SK-N-SH (cell line): Measurements from ENCODE around the gene TMEM89. TPM values are rescaled to one million over a fixed set of nuclear protein-coding genes. Genes with fewer than 3 reads are reported as not detected.

Experiments used
- CTCF ChIA-PET: fragments of 300-600, 350-600 bp; formaldehyde crosslinking; extraction: SDS; loops from one replicate; lab custom pipeline; 2021; lab: Yijun Ruan, JAX
- POLR2A ChIA-PET: fragments of 350-600 bp; sonication (Branson Sonifier 250); formaldehyde crosslinking; extraction: SDS; loops from one replicate; lab custom pipeline; 2020; ENCODE audit warnings: antibody characterized with exemption, inconsistent platforms; lab: Yijun Ruan, JAX
- DNase-seq: peaks from one replicate; pipeline ENCODE4 v3.0.0; 2012
- H2AFZ ChIP-seq: fragments of 200-600 bp; sonication (generic); 2 replicates; pipeline ENCODE4 v1.8.1; 2016; ENCODE audit warnings: antibody characterized with exemption, mild to moderate bottlenecking, low read depth
- H3F3A ChIP-seq: fragments of 200-600 bp; sonication (generic); replicated peaks from 2 replicates; pipeline ENCODE3; 2016; ENCODE audit warnings: antibody characterized with exemption, mild to moderate bottlenecking; ENCODE audit not compliant: insufficient read depth
- H3K27ac ChIP-seq, 2 experiments: fragments of 200-500 bp in 1 of 2; fragments of 200-600 bp in 1 of 2; sonication (Bioruptor generic) in 1 of 2; sonication (generic), shearing (Covaris generic) in 1 of 2; 2 replicates each; pipeline versions ENCODE4 v1.5.1 to v1.6.1; 2014 to 2016; ENCODE audit warnings: low read depth in 2 of 2, inconsistent platforms in 1 of 2, low read length in 1 of 2, mild to moderate bottlenecking in 1 of 2, mixed read lengths in 1 of 2
- H3K27me3 ChIP-seq: fragments of 200-600 bp; sonication (generic), shearing (Covaris generic); 2 replicates; pipeline ENCODE4 v1.6.1; 2016; ENCODE audit warnings: mixed run types; ENCODE audit not compliant: insufficient read depth
- H3K36me3 ChIP-seq, 2 experiments: fragments of 200-500 bp in 1 of 2; fragments of 200-600 bp in 1 of 2; sonication (Bioruptor generic) in 1 of 2; sonication (generic) in 1 of 2; replicated peaks in 1 of 2; 2 replicates each; pipeline versions ENCODE3 to v1.5.1; 2014 to 2016; ENCODE audit warnings: low read length in 1 of 2, mild to moderate bottlenecking in 1 of 2; ENCODE audit not compliant: insufficient read depth in 2 of 2, control insufficient read depth in 1 of 2
- H3K4me1 ChIP-seq, 2 experiments: fragments of 200-500 bp in 1 of 2; fragments of 200-600 bp in 1 of 2; sonication (Bioruptor generic) in 1 of 2; sonication (generic), shearing (Covaris generic) in 1 of 2; 2 replicates each; pipeline versions ENCODE4 v1.5.1 to v1.6.1; 2014 to 2016; ENCODE audit warnings: low read depth in 1 of 2, low read length in 1 of 2, mixed run types in 1 of 2; ENCODE audit not compliant: insufficient read depth in 2 of 2, control insufficient read depth in 1 of 2
- H3K4me2 ChIP-seq: fragments of 200-600 bp; sonication (generic), shearing (Covaris generic); 2 replicates; pipeline ENCODE4 v1.6.1; 2017; ENCODE audit warnings: mixed run types
- H3K4me3 ChIP-seq, 2 experiments: fragments of 200-500 bp in 1 of 2; fragments of 200-600 bp in 1 of 2; sonication (Bioruptor generic) in 1 of 2; sonication (generic), shearing (Covaris generic) in 1 of 2; 2 replicates each; pipeline versions ENCODE4 v1.5.1 to v1.8.1; 2014 to 2016; ENCODE audit warnings: low read depth in 2 of 2, inconsistent platforms in 1 of 2, low read length in 1 of 2, mild to moderate bottlenecking in 1 of 2, mixed read lengths in 1 of 2, moderate library complexity in 1 of 2
- H3K79me2 ChIP-seq: fragments of 200-600 bp; sonication (generic); 2 replicates; pipeline ENCODE4 v1.8.1; 2017; ENCODE audit warnings: mild to moderate bottlenecking; ENCODE audit not compliant: insufficient read depth
- H3K9ac ChIP-seq: fragments of 200-600 bp; sonication (generic); 2 replicates; pipeline ENCODE4 v1.6.1; 2017; ENCODE audit warnings: mixed run types
- H3K9me2 ChIP-seq: fragments of 200-600 bp; sonication (generic); 2 replicates; pipeline ENCODE4 v1.6.1; 2017; ENCODE audit warnings: mixed run types
- H3K9me3 ChIP-seq: fragments of 200-600 bp; sonication (generic); 2 replicates; pipeline ENCODE4 v1.6.1; 2017; ENCODE audit warnings: mixed run types, mild to moderate bottlenecking, moderate library complexity
- H4K20me1 ChIP-seq: fragments of 200-600 bp; sonication (generic); 2 replicates; pipeline ENCODE4 v1.6.1; 2017; ENCODE audit warnings: mild to moderate bottlenecking, mixed run types; ENCODE audit not compliant: insufficient read depth
- CTCF ChIP-seq: fragments of 200-600 bp; sonication (generic); IDR thresholded peaks from 2 replicates; pipeline ENCODE4 v1.6.1; 2017; ENCODE audit warnings: antibody characterized with exemption, mild to moderate bottlenecking, moderate library complexity
- EP300 ChIP-seq, 2 experiments: IDR thresholded peaks; 2 replicates each; pipeline versions ENCODE4 v1.4.0 to v1.6.1; 2012; ENCODE audit warnings: borderline replicate concordance in 1 of 2, low read depth in 1 of 2, low read length in 1 of 2
- EZH2phosphoT487 ChIP-seq: fragments of 200-600 bp; sonication (generic); IDR thresholded peaks from 2 replicates; pipeline ENCODE4 v1.6.1; 2017; ENCODE audit warnings: low read depth, mixed run types, mild to moderate bottlenecking, antibody characterized with exemption, moderate library complexity, borderline replicate concordance
- FOSL2 ChIP-seq: IDR thresholded peaks from 2 replicates; pipeline ENCODE4 v1.4.0; 2012; ENCODE audit warnings: low read depth, mild to moderate bottlenecking, moderate library complexity, borderline replicate concordance
- FOXM1 ChIP-seq: IDR thresholded peaks from 2 replicates; pipeline ENCODE4 v1.4.0; 2012; ENCODE audit warnings: low read depth, mild to moderate bottlenecking
- GABPA ChIP-seq: IDR thresholded peaks from 2 replicates; pipeline ENCODE4 v1.4.0; 2012; ENCODE audit warnings: low read depth, mild to moderate bottlenecking
- JUND ChIP-seq: IDR thresholded peaks from 2 replicates; pipeline ENCODE4 v1.4.0; 2012
- MXI1 ChIP-seq: IDR thresholded peaks from 2 replicates; pipeline ENCODE4 v1.6.1; 2012; ENCODE audit warnings: mild to moderate bottlenecking, low read depth, low read length, improper control_type of control experiment
- NFIC ChIP-seq: IDR thresholded peaks from 2 replicates; pipeline ENCODE4 v1.4.0; 2012; ENCODE audit warnings: borderline replicate concordance
- PBX3 ChIP-seq: IDR thresholded peaks from 2 replicates; pipeline ENCODE4; 2012
- POLR2AphosphoS5 ChIP-seq: IDR thresholded peaks from 2 replicates; pipeline ENCODE4 v1.6.1; 2012; ENCODE audit warnings: low read depth, low read length
- RAD21 ChIP-seq: IDR thresholded peaks from 2 replicates; pipeline ENCODE4 v1.6.1; 2012; ENCODE audit warnings: mild to moderate bottlenecking, low read length
- REST ChIP-seq: IDR thresholded peaks from 2 replicates; pipeline ENCODE4 v1.6.1; 2012; ENCODE audit warnings: mild to moderate bottlenecking, low read depth, low read length, moderate library complexity
- RFX5 ChIP-seq: IDR thresholded peaks from 2 replicates; pipeline ENCODE4 v1.6.1; 2012; ENCODE audit warnings: mild to moderate bottlenecking, improper control_type of control experiment, low read length
- RXRA ChIP-seq: IDR thresholded peaks from 2 replicates; pipeline ENCODE4 v1.4.0; 2012; ENCODE audit warnings: low read depth, mild to moderate bottlenecking, borderline replicate concordance
- TCF12 ChIP-seq: IDR thresholded peaks from 2 replicates; pipeline ENCODE4 v1.4.0; 2012
- ZBTB33 ChIP-seq: IDR thresholded peaks from 2 replicates; pipeline ENCODE4 v1.4.0; 2012; ENCODE audit warnings: low read depth, borderline replicate concordance
- WGBS: methylation state at CpG from one replicate; pipeline ENCODE4 v1.1.6; 2017; ENCODE audit warnings: low lambda C conversion rate; 5-methylcytosine and 5-hydroxymethylcytosine counted together
- polyA plus RNA-seq, 3 experiments: library from polyadenylated mRNA; depleted of rRNA; stranded (reverse); fragments of >200 nt; gene quantifications; 2 replicates each; pipeline ENCODE4 v1.2.3, GENCODE V29; 2012

TMEM89 gene
- polyA plus RNA-seq, 1 of the 3 experiments (the other 2 are of a cell fraction): not detected

GRCh38 chr3:48625600-48625999, 4.0 kb upstream of the TMEM89 start:
- Histone ChIP-seq H3K27ac (no peak overlapping the region), H3F3A (no peaks in the 10 kb centered on the region), H3K36me3 (peaks cover 3 to 26% of the 10 kb centered on the region in 2 experiments), H3K27me3 (no peaks in the 10 kb centered on the region), H3K9me2 (no peaks in the 10 kb centered on the region), H3K4me1 (no peaks in the 10 kb centered on the region)
- no peak for DNase-seq
- 92% methylated on average over 4 of the region's 6 CpGs for WGBS
- TF ChIP-seq FOSL2: no peak
- TF ChIP-seq MXI1: no peak
- TF ChIP-seq TCF12: no peak
- TF ChIP-seq REST: no peak
- TF ChIP-seq NFIC: no peak
- TF ChIP-seq CTCF: no peak
- TF ChIP-seq EP300 (IDR thresholded peaks at IDR 0.05; ENCODE audit: borderline replicate concordance in 1 of 2, low read depth in 1 of 2, low read length in 1 of 2): no peak
- TF ChIP-seq JUND: no peak
- no peak for TF ChIP-seq FOXM1
- TF ChIP-seq RXRA: no peak
- no peak for TF ChIP-seq EZH2phosphoT487
- no peak for TF ChIP-seq ZBTB33
- no peak for TF ChIP-seq PBX3
- no peak for TF ChIP-seq RAD21
- no peak for TF ChIP-seq POLR2AphosphoS5
- TF ChIP-seq RFX5: no peak
- no peak for TF ChIP-seq GABPA
- TF ChIP-seq, all 33 proteins: peak for 0
- Histone ChIP-seq H4K20me1 (no peaks in the 10 kb centered on the region), H3K4me3 (no peak overlapping the region), H3K79me2 (no peaks in the 10 kb centered on the region), H3K4me2 (no peak overlapping the region), H3K9ac (no peak overlapping the region), H3K9me3 (no peaks in the 10 kb centered on the region), H2AFZ (no peak overlapping the region)
- ChIA-PET CTCF (interaction anchor here (3.3 kb wide), 1 partner anchor 11 kb away, joined by 17 read pairs; the partner anchor contains the start of gene SLC26A6), POLR2A (no interaction called here)
